Embryonic facial prominence (tissue), 1 donor: ENCODE results near the gene ZNF467.
A peak's percentile ranks its signal among the peaks of the same experiment; 100 is the strongest.

ENCODE experiments used
- DNase-seq: peaks from one replicate; pipeline ENCODE4 v3.0.0-alpha.2; 2016; ENCODE audit errors: extremely low spot score

The ZNF467 gene

GRCh38 chr7:149772241-149772955 is 990 bp downstream of the ZNF467 start:
- no peak for DNase-seq

- DNase-seq: peak; percentile 88
Measured at GRCh38 chr7:149771720-149772240, 1.6 kb downstream of the ZNF467 start.

DNA sequence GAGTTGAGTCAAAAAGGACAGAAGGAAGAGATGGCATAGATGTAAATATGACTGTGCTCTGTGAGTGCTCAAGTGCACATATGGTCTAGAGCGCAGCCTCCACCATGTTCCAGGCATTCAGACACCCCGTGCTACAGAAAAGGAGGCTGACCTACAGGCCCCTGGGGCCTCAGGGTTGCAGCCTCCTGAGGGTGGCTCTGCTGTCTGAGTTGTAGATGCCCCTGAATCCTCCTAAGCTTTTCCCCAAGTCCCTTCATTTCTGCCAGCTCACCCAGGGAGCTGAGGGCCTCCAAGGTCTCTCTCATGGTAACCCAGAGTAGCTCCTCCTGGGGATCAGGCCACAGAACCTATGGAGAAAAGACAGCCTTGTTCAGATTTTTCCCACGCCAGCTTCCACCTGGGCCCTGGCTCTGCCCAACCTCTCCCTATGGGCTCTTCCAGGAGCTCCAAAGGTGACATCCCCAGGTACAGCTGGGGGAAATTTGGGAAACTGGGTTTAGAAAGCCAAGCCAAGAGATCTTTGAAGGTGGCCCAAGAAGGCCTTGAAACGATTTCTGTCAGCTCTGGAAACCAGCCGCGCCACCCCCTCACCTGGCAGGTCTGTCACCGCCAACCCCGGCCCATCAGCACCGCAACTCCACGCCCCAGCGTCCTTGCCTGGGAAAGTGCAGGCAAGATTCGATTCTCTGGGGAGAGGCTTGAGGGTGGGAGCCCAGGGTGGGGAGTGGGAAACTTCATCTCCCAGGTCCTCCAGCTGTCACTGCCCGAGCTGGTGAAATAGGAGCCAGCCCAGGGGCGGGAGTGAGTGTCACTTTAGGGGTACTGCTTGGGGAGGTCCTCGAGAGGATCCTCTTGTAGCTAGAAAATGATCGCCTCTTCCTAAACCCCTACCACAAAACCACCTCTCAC is 2.4 kb downstream of the ZNF467 start:
- DNase-seq: no peak

DNA sequence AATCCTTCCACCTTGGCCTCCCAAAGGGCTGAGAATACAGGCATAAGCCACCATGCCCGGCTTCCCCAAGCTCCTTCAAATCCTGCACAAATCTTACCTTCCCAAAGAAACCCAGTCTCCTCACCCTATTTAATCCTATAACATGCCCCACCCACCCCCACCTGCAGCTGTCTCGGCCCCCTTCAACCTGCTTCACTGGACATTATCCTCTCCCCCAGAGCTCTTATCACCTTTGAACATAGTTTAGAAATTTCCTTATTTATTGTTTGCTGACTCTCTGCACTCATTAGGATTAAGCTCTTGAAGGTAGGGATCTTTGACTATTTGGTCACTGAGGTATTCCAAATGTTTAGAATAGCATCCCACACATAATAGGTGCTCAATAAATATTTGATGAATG is 3.5 kb downstream of the ZNF467 start:
- DNase-seq: no peak

GRCh38 chr7:149768931-149769330 is 4.5 kb downstream of the ZNF467 start:
- DNase-seq: no peak

DNA sequence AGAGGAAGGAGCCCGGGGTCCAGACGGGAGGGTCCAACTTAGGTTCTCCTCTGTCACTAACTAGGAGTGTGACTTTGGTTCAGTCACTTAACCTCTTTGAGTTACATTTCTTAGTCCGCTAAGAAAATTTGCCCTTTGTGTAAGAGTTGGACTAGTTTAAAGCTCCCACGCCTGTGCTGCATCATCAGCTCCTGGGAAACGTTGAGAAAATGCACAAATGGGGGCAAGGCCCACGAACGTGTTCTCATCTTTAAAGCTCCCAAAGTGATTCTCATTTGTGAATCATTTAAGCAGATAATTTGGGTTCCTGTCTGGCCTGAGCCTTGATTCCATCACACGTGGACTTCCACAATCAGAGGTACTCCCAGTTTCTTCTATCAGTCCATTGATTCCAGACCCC is 6.3 kb downstream of the ZNF467 start:
- no peak for DNase-seq

- DNase-seq: no peak
Measured at GRCh38 chr7:149766135-149766675, 7.2 kb downstream of the ZNF467 start.

DNA sequence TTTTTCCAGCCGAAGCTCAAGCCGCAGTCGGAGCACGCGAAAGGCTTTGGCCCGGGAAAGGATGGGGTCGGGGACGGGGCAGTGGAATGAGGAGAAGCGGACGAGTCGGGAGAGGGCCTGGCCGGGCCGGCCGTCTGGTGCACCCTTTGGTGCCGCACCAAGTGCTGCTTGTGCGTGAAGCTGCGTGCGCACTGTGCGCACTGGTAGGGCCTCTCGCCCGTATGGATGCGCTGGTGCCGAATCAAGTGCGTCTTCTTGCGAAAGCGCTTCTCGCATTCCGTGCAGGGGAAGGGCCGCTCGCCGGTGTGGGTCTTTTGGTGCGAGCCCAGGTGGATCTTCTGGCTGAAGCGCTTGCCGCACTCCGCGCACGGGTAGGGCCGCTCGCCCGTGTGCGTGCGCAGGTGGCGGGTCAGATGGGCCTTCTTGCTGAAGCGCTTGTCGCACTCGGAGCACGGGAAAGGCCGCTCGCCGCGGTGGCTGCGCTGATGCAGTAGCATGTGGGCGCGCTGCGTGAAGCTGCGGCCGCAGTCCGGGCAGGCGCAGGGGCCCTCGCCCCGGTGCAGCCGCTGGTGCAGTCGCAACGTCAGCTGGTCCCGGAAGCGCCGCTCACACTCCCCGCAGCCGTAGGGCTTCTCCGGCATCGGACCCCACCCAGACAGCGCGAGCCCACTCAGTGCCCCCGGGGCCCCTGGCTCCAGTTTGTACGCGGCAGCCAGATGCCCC is 7.8 kb downstream of the ZNF467 start:
- DNase-seq: no peak

GRCh38 chr7:149764481-149765398 is 8.6 kb downstream of the ZNF467 start:
- DNase-seq: no peak

DNA sequence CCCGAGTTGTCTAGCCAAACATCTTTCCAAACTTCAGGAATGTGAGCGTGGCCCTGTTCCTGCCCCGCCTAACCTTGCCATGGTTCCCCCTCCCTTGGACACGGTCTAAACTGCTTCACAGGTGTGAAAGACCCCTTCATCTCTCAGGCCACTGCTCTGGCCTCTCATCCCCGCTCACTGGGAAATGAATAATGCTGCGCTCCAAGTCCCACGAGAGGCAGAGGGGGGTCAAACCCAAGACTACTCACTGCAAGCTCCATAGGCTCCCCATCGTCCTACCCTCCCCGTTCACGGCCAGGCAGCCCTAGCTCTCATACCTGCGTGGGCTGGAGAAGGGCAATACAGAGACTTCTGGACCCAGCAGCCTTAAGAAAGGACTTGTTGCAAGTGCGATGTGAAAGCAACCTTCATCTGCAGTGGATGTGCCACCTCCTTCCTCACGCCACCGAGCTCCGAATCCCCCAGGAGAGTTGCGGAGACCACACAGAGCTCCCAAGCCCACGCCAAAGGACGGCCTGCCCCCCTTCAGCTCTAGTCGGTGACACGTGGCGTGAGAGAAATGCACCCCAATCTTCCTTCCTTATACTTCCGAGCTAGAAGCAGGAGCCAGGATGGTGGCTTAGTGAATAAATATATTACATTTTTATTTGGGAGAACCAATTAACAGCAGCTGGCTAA is 9.7 kb downstream of the ZNF467 start:
- DNase-seq: no peak

DNA sequence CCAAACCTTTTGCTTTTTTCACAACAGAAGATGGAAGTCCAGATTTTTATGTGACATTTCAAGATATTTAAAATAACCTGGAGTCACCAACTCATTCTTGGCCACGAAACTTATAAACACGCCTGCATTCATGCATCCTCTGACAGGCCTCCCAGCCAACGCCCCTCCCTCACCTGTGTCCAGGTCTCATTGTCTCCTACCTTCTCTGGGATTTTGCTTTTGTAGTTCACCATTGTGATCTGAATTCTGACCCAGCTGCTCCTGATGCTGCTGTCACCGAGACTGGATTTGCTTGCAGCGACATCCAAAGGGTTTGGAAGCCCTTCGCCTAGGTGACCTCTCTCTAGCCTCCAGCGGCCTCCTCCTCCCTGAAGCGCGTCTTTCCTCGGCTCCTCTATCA is 10.8 kb downstream of the ZNF467 start:
- DNase-seq: no peak

DNA sequence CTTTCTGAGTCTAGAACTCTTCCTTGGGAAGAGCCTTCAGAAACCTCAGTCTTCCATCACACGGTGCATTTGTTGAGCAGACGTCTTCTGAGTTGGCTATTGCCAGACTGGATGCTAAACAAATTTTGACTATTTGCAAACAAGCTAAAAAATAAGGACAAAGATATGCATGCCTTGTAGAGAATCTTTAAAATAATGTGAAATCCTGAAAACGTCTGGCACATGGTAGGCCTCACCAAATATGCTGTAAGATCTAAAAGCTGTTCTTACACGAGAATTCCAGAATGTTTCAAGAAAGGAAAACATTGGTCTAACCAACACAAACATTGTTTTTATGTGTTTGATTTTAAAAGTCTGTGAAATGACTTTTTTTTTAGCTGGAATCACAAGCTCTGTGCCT is 11.3 kb downstream of the ZNF467 start:
- DNase-seq: no peak

GRCh38 chr7:149761307-149761706 is 12.1 kb downstream of the ZNF467 start:
- no peak for DNase-seq

GRCh38 chr7:149760538-149760937 is 12.8 kb downstream of the ZNF467 start:
- DNase-seq: no peak

- no peak for DNase-seq
Measured at GRCh38 chr7:149759093-149759860, 14.1 kb downstream of the ZNF467 start.

DNA sequence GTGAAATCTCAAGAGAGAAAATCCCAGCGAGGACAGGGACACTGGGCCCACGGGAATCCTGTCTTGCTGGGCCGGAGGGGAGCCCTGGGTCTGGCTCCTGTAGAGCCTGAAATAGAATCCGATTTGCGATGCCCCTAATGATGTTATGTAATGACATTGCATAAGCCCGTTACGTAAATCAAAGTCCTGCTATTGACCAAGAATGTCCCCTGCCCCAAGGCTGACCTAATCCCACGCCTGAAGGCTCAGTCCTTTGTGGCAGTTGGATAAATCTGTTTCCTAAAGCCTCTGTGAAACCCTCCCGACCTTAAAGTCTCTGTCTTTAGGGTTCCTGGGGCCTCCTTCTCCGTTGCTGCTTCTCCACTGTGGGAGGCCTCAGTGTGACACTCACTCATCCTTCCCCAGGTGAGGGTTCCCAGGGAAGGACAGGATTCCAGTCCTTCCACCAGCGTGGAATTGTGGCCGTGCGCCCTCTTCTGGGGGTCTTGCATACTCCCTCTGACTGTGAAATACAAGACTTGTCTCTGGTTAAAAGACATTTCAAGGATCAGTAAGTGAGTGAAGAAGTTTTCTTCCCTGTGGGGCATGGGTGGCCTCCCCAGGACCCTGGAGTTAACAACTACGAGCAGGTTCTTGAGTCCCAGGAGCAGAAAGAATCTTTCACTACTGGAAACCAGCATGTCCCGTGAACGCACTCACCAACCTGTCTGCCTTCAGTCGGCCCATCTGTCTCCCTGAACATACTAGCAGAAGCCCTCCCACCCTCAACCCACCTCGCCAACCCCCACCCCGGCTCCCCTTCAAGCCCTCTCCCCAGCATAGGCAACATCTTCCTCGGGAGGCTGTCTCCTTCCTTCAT is 19.8 kb downstream of the ZNF467 start:
- no peak for DNase-seq

- DNase-seq: no peak
Measured at GRCh38 chr7:149752646-149753045, 20.7 kb downstream of the ZNF467 start.

GRCh38 chr7:149751043-149751775 is 22.2 kb downstream of the ZNF467 start:
- no peak for DNase-seq
